Lower leg skin (tissue), 4 donors: ENCODE measurements around the gene RERE. TPM values are rescaled to one million over a fixed set of nuclear protein-coding genes. Genes with fewer than 3 reads are reported as not detected.

Experiments used
- DNase-seq, 2 donors: peaks; one replicate each; pipeline ENCODE4 v3.0.0-alpha.2; 2019; ENCODE audit warnings: low spot score in 2 of 2
- H3K4me3 ChIP-seq: fragments of 200-600 bp; sonication (generic); 2 replicates; pipeline ENCODE4 v1.5.1; 2017; ENCODE audit warnings: mild to moderate bottlenecking, low read depth; ENCODE audit not compliant: poor library complexity, severe bottlenecking
- CTCF ChIP-seq, 3 donors: fragments of 450-650 bp; IDR thresholded peaks; one replicate each; pipeline ENCODE4 v1.5.1; 2016; ENCODE audit warnings: antibody characterized with exemption in 3 of 3, mild to moderate bottlenecking in 3 of 3, moderate library complexity in 2 of 3
- POLR2A ChIP-seq, 2 donors: fragments of 450-650 bp; IDR thresholded peaks; one replicate each; pipeline ENCODE4 v1.6.1; 2016 to 2017; ENCODE audit warnings: antibody characterized with exemption in 2 of 2, mild to moderate bottlenecking in 1 of 2, moderate library complexity in 1 of 2
- whole genome bisulfite sequencing, 2 donors: methylation state at CpG; one replicate each; pipeline ENCODE4 v1.1.5; 2018; 5-methylcytosine and 5-hydroxymethylcytosine counted together
- intact Hi-C: fragments of 100-400 bp; cut with DNase I; formaldehyde crosslinking; loops from one replicate; pipeline ENCODE4 v1.15.0; 2023; ENCODE audit warnings: low total_unique reads
- total RNA-seq, 4 donors: library from RNA; depleted of rRNA; stranded (reverse); fragments of >200 nt; gene quantifications; one replicate each; pipeline ENCODE4 v1.1.0, GENCODE V29; 2016

RERE gene
- total RNA-seq, 4 donors from 2014 or later: 41.0 to 84.9 (median 76.8) TPM

GRCh38 chr1:8517661-8518489, 299.6 kb downstream of the RERE start:
- no peak for DNase-seq
- intact Hi-C loops: no loop called here

DNA sequence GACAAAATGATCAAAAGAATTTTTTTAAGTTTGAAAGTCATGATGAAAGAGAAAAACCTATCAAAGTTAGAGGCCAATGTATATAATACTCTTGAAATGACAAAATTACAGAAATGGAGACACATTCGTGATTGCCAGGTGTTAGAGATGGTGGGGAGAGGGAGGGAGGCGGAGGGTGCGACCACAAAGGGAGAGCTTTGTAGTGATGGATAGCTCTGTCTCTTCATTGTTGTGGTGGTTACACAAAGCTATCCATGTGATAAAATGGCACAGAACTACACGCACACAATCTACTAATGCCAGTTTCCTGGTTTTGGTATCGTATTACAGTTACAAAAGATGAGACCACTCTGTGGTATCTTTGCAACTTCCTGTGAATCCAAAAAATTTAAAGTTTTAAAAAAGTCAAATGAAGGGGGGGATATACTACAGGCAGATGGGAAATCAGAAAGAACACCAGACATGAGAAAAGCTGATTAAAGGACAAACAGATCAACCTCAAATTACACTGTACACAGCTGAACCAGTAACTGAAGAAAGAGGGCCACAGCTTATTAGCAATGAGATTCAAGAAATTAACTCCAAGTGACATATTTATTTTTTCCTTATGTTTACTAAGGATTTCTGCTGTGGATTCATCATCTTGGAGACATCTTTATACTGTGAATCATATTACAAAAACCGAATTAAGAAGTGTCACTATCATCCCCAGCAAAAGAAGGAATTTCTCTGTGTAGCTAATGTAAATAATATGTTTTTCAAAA, 300.5 kb downstream of the RERE start:
- no peak for DNase-seq
- no peak overlapping the region for H3K4me3 ChIP-seq
- 43 to 65% methylated on average over 6 of the region's 6 CpGs for WGBS, 2 donors
- TF ChIP-seq CTCF (IDR thresholded peaks at IDR 0.05) (no peak), POLR2A (IDR thresholded peaks at IDR 0.05) (no peak)
- intact Hi-C loops: no loop called here

More at GRCh38 chr1:8517661-8518489, 299.6 kb downstream of the RERE start:
- TF ChIP-seq CTCF (IDR thresholded peaks at IDR 0.05): no peak
- TF ChIP-seq POLR2A (IDR thresholded peaks at IDR 0.05): no peak
- no peak overlapping the region for H3K4me3 ChIP-seq
- 65 to 67% methylated on average over 7 of the region's 7 CpGs for WGBS, 2 donors

DNA sequence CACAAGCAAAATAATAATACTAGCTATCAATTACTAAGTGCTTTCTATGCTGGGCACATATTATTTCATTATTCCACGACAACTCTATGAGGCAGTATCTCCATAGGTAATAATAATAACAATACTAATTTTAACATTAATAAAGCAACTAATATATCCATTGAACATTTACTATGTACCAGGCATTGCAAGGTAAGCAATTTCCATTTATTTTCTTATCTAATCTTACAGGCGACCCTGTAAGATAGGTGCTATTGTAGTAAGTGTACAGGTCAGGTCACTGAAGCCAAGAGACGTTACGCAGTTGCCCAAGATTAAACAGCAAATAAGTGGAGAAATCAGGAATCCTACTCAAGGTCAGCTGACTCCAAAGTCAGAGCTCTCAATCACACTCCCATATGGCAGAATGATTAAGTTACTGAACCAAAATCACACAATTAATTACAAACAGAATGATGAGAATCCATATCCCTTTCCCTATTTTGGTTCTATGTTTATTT, 301.1 kb downstream of the RERE start:
- intact Hi-C loops: no loop called here
- DNase-seq: no peak
- TF ChIP-seq CTCF (IDR thresholded peaks at IDR 0.05): no peak
- no peak for TF ChIP-seq POLR2A (IDR thresholded peaks at IDR 0.05)
- H3K4me3 ChIP-seq: no peak overlapping the region
- WGBS, 2 donors: 85 to 91% methylated on average over 4 of the region's 4 CpGs

GRCh38 chr1:8512504-8512903, 304.9 kb downstream of the RERE start:
- WGBS, 2 donors: 96 to 97% methylated on average over 6 of the region's 6 CpGs
- intact Hi-C loops: no loop called here
- TF ChIP-seq CTCF (IDR thresholded peaks at IDR 0.05) (no peak), POLR2A (IDR thresholded peaks at IDR 0.05) (no peak)
- no peak overlapping the region for H3K4me3 ChIP-seq
- no peak for DNase-seq

- WGBS, 2 donors: 13 to 16% methylated on average over 9 of the region's 9 CpGs
- TF ChIP-seq POLR2A (IDR thresholded peaks at IDR 0.05) (no peak), CTCF (IDR thresholded peaks at IDR 0.05) (no peak)
- intact Hi-C loops: no loop called here
- H3K4me3 ChIP-seq: no peak overlapping the region
- no peak for DNase-seq
Measured at GRCh38 chr1:8510041-8510823, 307.2 kb downstream of the RERE start.
